HepG2 (cell line): ENCODE data around the gene AGAP3. TPM values are rescaled to one million over a fixed set of nuclear protein-coding genes. Genes with fewer than 3 reads are reported as not detected.

Source experiments
- BHLHE40 ChIP-seq: IDR thresholded peaks from 2 replicates; pipeline ENCODE4 v1.6.1; 2011; ENCODE audit warnings: low read length, improper control_type of control experiment
- BRCA1 ChIP-seq: sonication (generic); formaldehyde crosslinking; IDR thresholded peaks from 2 replicates; pipeline ENCODE4 v1.4.0; 2020; ENCODE audit warnings: missing genetic modification reagents
- BRD4 ChIP-seq: sonication (generic); formaldehyde crosslinking; IDR thresholded peaks from 2 replicates; pipeline ENCODE4 v1.4.0; 2020; ENCODE audit warnings: missing genetic modification reagents
- CBX1 ChIP-seq: IDR thresholded peaks from one replicate; pipeline ENCODE4 v1.6.1; 2016; ENCODE audit warnings: antibody characterized with exemption, low read depth
- DNMT1 ChIP-seq: sonication (generic); formaldehyde crosslinking; IDR thresholded peaks from 2 replicates; pipeline ENCODE4 v1.5.1; 2020; ENCODE audit warnings: mild to moderate bottlenecking, missing genetic modification reagents
- ELF3 ChIP-seq: IDR thresholded peaks from 2 replicates; pipeline ENCODE4 v1.6.1; 2016; ENCODE audit warnings: missing genetic modification reagents, missing compliant biosample characterization
- FIP1L1 ChIP-seq: fragments of 200-400 bp; formaldehyde crosslinking; IDR thresholded peaks from 2 replicates; pipeline ENCODE4 v1.6.1; 2018; ENCODE audit warnings: low read depth, mild to moderate bottlenecking, low read length, moderate library complexity, borderline replicate concordance; ENCODE audit not compliant: insufficient read depth
- HES4 ChIP-seq: sonication (generic); formaldehyde crosslinking; IDR thresholded peaks from 2 replicates; pipeline ENCODE4 v1.9.0; 2021; ENCODE audit warnings: mild to moderate bottlenecking, missing genetic modification reagents, borderline replicate concordance
- HHEX ChIP-seq: IDR thresholded peaks from 2 replicates; pipeline ENCODE4 v1.6.1; 2016; ENCODE audit warnings: control low read depth
- KLF6 ChIP-seq: IDR thresholded peaks from 2 replicates; pipeline ENCODE4 v1.8.0; 2016; ENCODE audit warnings: missing biosample characterization, missing genetic modification reagents
- MIER2 ChIP-seq: IDR thresholded peaks from 2 replicates; pipeline ENCODE4 v1.6.1; 2016; ENCODE audit warnings: missing biosample characterization, missing genetic modification reagents
- MLLT10 ChIP-seq: sonication (generic); formaldehyde crosslinking; IDR thresholded peaks from 2 replicates; pipeline ENCODE4 v1.4.0; 2020; ENCODE audit warnings: missing genetic modification reagents
- NAIF1 ChIP-seq: sonication (generic); formaldehyde crosslinking; IDR thresholded peaks from 2 replicates; pipeline ENCODE4 v1.5.0; 2020; ENCODE audit warnings: mild to moderate bottlenecking, missing genetic modification reagents, borderline replicate concordance
- NFKB2 ChIP-seq: sonication (generic); formaldehyde crosslinking; IDR thresholded peaks from 2 replicates; pipeline ENCODE4 v1.4.0; 2020; ENCODE audit warnings: missing genetic modification reagents, borderline replicate concordance
- PAX8 ChIP-seq: sonication (generic); formaldehyde crosslinking; IDR thresholded peaks from 2 replicates; pipeline ENCODE4 v1.8.0; 2022; ENCODE audit warnings: mild to moderate bottlenecking, missing genetic modification reagents, borderline replicate concordance
- PCBP2 ChIP-seq: fragments of 200-400 bp; formaldehyde crosslinking; optimal IDR thresholded peaks from 2 replicates; pipeline ENCODE3; 2018; ENCODE audit warnings: low read length, low read depth; ENCODE audit not compliant: poor library complexity, severe bottlenecking
- PHF5A ChIP-seq: IDR thresholded peaks from one replicate; pipeline ENCODE4 v1.6.1; 2018; ENCODE audit warnings: low read depth, missing genetic modification reagents; ENCODE audit not compliant: unreplicated experiment
- RORA ChIP-seq: sonication (generic); formaldehyde crosslinking; IDR thresholded peaks from 2 replicates; pipeline ENCODE4 v1.5.0; 2020; ENCODE audit warnings: mild to moderate bottlenecking, missing genetic modification reagents, moderate library complexity
- SALL2 ChIP-seq: sonication (generic); formaldehyde crosslinking; IDR thresholded peaks from 2 replicates; pipeline ENCODE4 v1.8.1; 2023; ENCODE audit warnings: mild to moderate bottlenecking, missing genetic modification reagents, inconsistent platforms
- TARDBP ChIP-seq: sonication (generic); formaldehyde crosslinking; IDR thresholded peaks from 2 replicates; pipeline ENCODE4 v1.8.0; 2022; ENCODE audit warnings: mild to moderate bottlenecking, missing genetic modification reagents
- U2AF2 ChIP-seq: fragments of 200-400 bp; formaldehyde crosslinking; IDR thresholded peaks from 2 replicates; pipeline ENCODE4 v1.6.1; 2017; ENCODE audit warnings: low read depth, mild to moderate bottlenecking, low read length
- ZNF10 ChIP-seq: sonication (generic); formaldehyde crosslinking; IDR thresholded peaks from 2 replicates; pipeline ENCODE4 v1.4.0; 2020; ENCODE audit warnings: mild to moderate bottlenecking, low read depth, missing genetic modification reagents, borderline replicate concordance
- ZNF251 ChIP-seq: sonication (generic); formaldehyde crosslinking; IDR thresholded peaks from 2 replicates; pipeline ENCODE4 v1.9.0; 2021; ENCODE audit warnings: mild to moderate bottlenecking, missing genetic modification reagents
- ZNF263 ChIP-seq: sonication (generic); formaldehyde crosslinking; IDR thresholded peaks from 2 replicates; pipeline ENCODE4 v1.4.0; 2020; ENCODE audit warnings: missing genetic modification reagents
- ZNF468 ChIP-seq: sonication (generic); formaldehyde crosslinking; IDR thresholded peaks from 2 replicates; pipeline ENCODE4 v1.8.0; 2022; ENCODE audit warnings: mild to moderate bottlenecking, moderate library complexity, missing genetic modification reagents
- ZNF496 ChIP-seq: sonication (generic); formaldehyde crosslinking; IDR thresholded peaks from 2 replicates; pipeline ENCODE4 v1.8.1; 2023; ENCODE audit warnings: mild to moderate bottlenecking, moderate library complexity, missing genetic modification reagents; ENCODE audit not compliant: insufficient replicate concordance
- ZNF562 ChIP-seq: sonication (generic); formaldehyde crosslinking; IDR thresholded peaks from 2 replicates; pipeline ENCODE4 v1.8.0; 2022; ENCODE audit warnings: missing genetic modification reagents, borderline replicate concordance
- ZNF713 ChIP-seq: sonication (generic); formaldehyde crosslinking; IDR thresholded peaks from 2 replicates; pipeline ENCODE4 v1.4.0; 2020; ENCODE audit warnings: mild to moderate bottlenecking, missing genetic modification reagents
- ZNF746 ChIP-seq: sonication (generic); formaldehyde crosslinking; IDR thresholded peaks from 2 replicates; pipeline ENCODE4 v1.8.0; 2022; ENCODE audit warnings: mild to moderate bottlenecking, missing genetic modification reagents
- ZNF772 ChIP-seq: sonication (generic); formaldehyde crosslinking; IDR thresholded peaks from 2 replicates; pipeline ENCODE4 v1.5.0; 2020; ENCODE audit warnings: mild to moderate bottlenecking, missing genetic modification reagents
- ZNF776 ChIP-seq: sonication (generic); formaldehyde crosslinking; IDR thresholded peaks from 2 replicates; pipeline ENCODE4 v1.4.0; 2020; ENCODE audit warnings: mild to moderate bottlenecking, missing genetic modification reagents
- ZNF816 ChIP-seq: sonication (generic); formaldehyde crosslinking; IDR thresholded peaks from 2 replicates; pipeline ENCODE4 v1.8.0; 2022; ENCODE audit warnings: missing genetic modification reagents, mild to moderate bottlenecking, borderline replicate concordance
- ZNF850 ChIP-seq: sonication (generic); formaldehyde crosslinking; conservative IDR thresholded peaks from 2 replicates; pipeline ENCODE4 v1.9.0; 2021; ENCODE audit warnings: mild to moderate bottlenecking, missing genetic modification reagents
- polyA plus RNA-seq, 8 experiments: library from polyadenylated mRNA; depleted of rRNA in 3 of 8; stranded (reverse) in 7 of 8; unstranded in 1 of 8; fragments of >200 nt; fragmentation: Illumina TruSeq in 4 of 8; extraction: Trizol in 4 of 8; gene quantifications; 2 replicates each; pipeline versions ENCODE4 v1.2.1 to v1.2.3, GENCODE V29; 2011 to 2016; ENCODE audit warnings: low read depth in 4 of 8, missing spikeins in 1 of 8, mixed read lengths in 1 of 8; ENCODE audit not compliant: insufficient read depth in 1 of 8
- total RNA-seq, 5 experiments: library from RNA; depleted of rRNA; stranded (reverse); fragments of >200 nt; fragmentation: Illumina TruSeq; extraction: Trizol; gene quantifications; 2 replicates each; pipeline ENCODE4 v1.2.3, GENCODE V29; 2016; ENCODE audit warnings: low read depth in 1 of 5
- TF ChIP-seq, protein P1 (sequence below): IDR thresholded peaks from 2 replicates; pipeline ENCODE4 v1.6.1; 2012; ENCODE audit warnings: inconsistent platforms
- TF ChIP-seq, protein P2 (sequence below): sonication (generic); formaldehyde crosslinking; conservative IDR thresholded peaks from 2 replicates; pipeline ENCODE4 v1.4.0; 2020; ENCODE audit warnings: missing genetic modification reagents

AGAP3 gene
- total and polyA plus RNA-seq, 2 of the 13 experiments (the other 11 are each of a cell fraction or from before 2014, with no cell fraction given) = 31.3 to 61.4 TPM

DNA sequence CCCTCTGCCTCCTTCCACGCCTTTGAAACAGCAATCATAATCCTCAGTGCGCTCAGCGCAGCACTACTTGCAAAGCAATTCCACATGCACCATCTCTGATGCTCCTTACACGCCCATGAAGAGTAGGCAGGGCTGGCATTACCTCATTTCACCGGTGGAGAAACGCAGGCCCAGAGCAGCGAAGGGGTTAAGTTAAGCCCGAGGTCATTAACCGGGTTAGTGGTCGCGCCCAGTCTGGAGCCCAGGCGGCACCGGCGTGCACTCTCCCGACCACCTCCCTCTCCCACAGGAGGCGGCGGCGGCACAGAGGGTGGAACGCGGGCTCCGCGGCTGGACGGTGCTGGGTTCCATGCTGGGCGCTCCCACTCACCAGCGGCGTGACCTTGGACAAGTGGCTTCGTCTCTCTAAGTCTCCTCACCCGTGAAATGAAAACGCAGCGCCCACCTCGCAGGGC is 6.2 kb upstream of the AGAP3 start (continued):
- TF ChIP-seq HES4 (CRISPR knock-in tag) (no peak), U2AF2 (no peak), KLF6 (CRISPR knock-in tag) (no peak), NAIF1 (CRISPR knock-in tag) (no peak), ZNF776 (CRISPR knock-in tag) (no peak), ZNF713 (CRISPR knock-in tag) (0 out of 2 replicates have a peak, but pooled peaks have one; percentile 5), ZNF772 (no peak), ZNF251 (CRISPR knock-in tag) (0 out of 2 replicates have a peak, but pooled peaks have one; percentile 36), HHEX (no peak), ZNF10 (0 out of 2 replicates have a peak, but pooled peaks have one; percentile 45), ZNF468 (CRISPR knock-in tag) (peak; percentile 67; the same call in 1 of the 2 replicates), NFKB2 (CRISPR knock-in tag) (no peak), CBX1 (no peak), RORA (CRISPR knock-in tag) (no peak), ZNF746 (no peak), BHLHE40 (no peak), PCBP2 (no peak), ZNF816 (CRISPR knock-in tag) (no peak), BRCA1 (CRISPR knock-in tag) (no peak), MLLT10 (CRISPR knock-in tag) (no peak), ZNF562 (CRISPR knock-in tag) (no peak), ZNF850 (no peak), SALL2 (CRISPR knock-in tag) (0 out of 2 replicates have a peak, but pooled peaks have one; percentile 6), MIER2 (CRISPR knock-in tag) (no peak), BRD4 (no peak), PHF5A (CRISPR knock-in tag) (no peak), ZNF263 (CRISPR knock-in tag) (no peak), DNMT1 (CRISPR knock-in tag) (no peak), ELF3 (CRISPR knock-in tag) (no peak), PAX8 (CRISPR knock-in tag) (no peak), FIP1L1 (no peak), TARDBP (CRISPR knock-in tag) (no peak), ZNF496 (no peak)
- TF ChIP-seq, protein P1, sequence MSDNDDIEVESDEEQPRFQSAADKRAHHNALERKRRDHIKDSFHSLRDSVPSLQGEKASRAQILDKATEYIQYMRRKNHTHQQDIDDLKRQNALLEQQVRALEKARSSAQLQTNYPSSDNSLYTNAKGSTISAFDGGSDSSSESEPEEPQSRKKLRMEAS = no peak
- TF ChIP-seq, protein P2, sequence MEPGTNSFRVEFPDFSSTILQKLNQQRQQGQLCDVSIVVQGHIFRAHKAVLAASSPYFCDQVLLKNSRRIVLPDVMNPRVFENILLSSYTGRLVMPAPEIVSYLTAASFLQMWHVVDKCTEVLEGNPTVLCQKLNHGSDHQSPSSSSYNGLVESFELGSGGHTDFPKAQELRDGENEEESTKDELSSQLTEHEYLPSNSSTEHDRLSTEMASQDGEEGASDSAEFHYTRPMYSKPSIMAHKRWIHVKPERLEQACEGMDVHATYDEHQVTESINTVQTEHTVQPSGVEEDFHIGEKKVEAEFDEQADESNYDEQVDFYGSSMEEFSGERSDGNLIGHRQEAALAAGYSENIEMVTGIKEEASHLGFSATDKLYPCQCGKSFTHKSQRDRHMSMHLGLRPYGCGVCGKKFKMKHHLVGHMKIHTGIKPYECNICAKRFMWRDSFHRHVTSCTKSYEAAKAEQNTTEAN = no peak
